H4 (cell line): Measurements from ENCODE around the gene PHF1. TPM values are rescaled to one million over a fixed set of nuclear protein-coding genes. Genes with fewer than 3 reads are reported as not detected.
"Not testable (repeated sequence)": the region's sequence is repeated elsewhere in the genome, so short reads cannot be mapped to it uniquely, and the experiment has no call there.

Experiments
- DNase-seq: peaks from one replicate; pipeline ENCODE4 v3.0.0-alpha.2; 2015; ENCODE audit warnings: low spot score
- total RNA-seq: library from RNA; depleted of rRNA; stranded (reverse); fragments of >200 nt; shearing (Covaris generic); gene quantifications from 2 replicates; pipeline ENCODE4 v1.2.3, GENCODE V29; 2014; rRNA removed

Gene PHF1
- 20.4 and 20.5 TPM in 2 replicates for total RNA-seq

DNA sequence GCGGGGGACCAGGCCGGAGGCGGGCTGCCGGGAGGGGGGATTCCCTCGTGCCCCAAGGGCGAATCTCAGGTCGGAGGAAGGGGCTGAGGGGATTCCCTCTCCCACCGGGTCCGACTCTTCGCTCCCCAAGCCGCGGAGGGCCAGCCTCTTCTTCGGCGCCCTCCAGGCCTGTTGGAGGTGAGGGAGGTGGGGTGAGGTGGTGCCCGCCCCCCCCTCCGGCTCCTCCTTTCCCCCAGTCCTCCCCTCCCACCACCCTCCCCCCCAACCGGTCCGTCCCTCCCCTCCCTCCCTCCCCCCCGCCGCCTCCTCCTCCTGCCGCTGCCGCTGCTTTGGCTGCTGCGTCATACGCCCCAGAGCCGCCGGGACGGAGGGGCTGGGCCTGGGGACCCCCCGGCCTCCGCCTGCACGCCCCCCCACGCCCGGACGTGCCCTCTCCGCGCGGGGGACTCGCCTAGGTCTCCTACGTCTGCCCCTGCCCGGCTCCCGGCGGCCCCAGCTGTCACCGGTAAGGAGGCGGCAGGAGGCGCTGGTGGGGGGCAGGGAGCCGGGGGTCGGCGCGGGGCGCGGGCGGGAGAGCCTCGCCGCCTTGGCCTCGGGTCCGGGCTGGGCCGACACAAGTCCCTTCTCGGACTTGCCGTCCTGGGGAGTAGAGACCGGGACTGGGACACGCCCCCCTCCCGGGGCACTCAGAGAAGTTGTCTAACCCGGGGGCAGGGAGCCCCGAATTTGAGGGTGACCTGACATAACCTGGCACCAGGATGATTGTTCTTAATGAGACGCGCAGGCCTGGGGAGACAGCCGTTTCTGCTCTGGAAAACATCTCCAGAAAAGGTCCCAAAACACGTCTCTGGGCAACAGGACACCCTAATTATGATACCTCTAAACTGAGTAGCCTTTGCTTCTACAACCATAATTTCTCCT lies at the start of gene PHF1:
PHF1 (plus strand) TSS at position 304 of the 921 bp plus-strand sequence. CDS start 1,250 bp downstream, outside the sequence.
- peak; percentile 48 for DNase-seq

DNA sequence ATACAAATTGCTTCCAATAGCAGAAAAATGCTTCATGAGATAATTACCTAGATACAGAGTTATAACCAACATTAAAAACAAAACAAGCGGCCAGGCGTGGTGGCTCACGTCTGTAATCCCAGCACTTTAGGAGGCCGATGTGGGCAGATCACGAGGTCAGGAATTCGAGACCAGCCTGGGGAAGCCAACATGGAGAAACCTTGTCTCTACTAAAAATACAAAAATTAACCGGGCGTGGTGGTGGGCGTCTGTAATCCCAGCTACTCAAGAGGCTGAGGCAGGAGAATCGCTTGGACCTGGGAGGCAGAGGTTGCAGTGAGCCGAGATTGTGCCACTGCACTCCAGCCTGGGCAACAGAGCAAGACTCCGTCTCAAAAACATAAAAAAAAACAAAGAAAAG lies 47.3 kb upstream of the PHF1 start:
- DNase-seq = not testable (repeated sequence)

DNA sequence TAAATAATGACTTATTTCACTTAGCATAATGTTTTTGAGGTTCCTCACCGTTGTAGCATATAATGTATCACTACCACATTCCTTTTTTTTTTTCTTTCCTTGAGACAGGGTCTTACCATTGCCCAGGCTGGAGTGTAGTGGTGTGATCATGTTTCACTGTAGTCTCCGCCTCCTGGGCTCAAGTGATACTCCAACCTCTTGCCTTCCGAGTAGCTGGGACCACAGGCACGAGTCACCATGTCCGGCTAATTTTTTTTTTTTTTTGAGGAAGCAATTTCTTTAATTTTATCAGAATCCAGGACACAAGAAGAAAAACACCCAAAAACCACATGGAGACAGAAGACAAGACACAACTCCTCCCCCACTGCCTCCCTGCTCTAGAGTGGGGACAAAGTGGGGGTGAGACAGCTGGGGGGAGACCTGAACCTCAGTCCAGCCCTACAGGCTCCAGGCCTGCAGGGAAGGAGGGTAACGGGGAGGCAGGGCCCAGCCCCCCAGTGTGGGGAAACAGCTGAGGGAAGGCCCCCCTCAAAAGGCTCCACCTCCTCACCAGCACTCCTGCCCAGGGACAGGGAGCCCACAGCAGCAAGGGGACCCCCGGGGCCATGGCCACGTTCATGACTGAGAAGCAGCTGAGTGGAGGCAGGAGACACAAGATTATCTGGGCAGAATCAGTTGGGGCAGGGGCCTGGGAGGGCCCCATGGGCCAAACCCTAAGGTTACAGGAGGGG lies 46.2 kb upstream of the PHF1 start:
- peak; percentile 78 for DNase-seq

DNA sequence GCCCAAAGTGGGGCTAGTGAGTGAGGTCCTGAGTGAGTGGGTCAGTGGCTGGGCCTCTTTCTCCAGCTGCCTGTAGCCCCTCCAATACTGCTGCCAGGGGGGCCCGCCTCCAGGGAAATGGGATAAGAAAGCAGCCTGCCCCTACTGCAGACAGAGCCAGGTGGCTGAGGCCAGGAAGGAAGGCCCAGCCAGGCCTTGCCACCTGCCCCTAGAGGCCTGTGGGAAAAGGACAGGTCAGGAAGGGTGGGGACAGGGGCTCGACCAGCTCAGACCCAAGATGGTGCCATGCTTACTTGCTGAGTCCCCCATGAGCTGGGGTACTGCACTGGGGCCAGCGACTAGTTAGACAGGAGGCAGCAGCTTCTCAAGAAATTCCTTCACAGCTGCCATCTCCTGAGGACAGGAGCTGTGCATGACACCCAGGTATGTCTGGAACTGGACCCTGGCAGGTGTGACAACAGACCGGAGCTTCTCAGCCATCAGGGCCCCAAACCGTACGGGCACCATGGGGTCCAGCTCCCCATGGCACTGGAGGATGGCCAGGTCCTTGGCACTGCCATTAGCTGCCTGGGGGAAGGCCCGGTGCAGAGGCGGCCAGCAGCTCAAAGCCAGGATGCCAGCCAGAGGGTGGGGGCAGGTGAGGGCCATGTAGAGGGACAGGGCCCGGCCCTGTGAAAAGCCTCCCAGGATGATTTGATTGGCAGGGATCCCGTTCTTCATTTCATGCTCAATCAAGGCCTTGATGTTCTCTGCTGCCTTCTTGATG lies 45.4 kb upstream of the PHF1 start:
- DNase-seq = not testable (repeated sequence)

DNA sequence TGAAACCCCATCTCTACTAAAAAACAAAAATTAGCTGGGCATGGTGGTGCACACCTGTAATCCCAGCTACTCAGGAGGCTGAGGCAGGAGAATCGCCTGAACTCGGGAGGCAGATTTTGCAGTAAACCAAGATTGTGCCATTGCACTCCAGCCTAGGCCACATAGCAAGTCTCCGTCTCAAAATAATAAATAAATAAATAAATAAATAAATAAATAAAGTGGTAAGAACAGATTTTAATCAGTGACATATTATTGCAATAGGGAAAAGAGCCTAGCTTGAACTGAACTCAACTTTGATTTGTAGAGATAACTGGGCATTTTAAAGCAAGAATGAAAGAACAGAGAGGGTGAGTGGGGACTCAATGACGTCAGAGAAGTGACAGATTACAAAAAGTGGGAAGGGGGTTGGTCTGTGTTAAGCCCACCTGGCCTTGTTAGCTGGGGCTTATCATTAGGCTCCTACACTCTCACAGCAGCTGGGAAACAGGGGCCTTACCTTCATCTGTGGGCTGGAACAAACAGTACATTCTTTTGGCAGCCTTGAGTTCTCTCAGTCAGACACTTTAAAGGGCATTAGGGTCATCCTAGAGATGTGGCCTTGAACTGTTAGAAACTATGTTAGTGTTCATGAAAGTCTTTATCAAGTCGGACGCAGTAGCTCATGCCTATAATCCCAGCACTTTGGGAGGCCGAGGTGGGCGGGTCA lies 43.7 kb upstream of the PHF1 start:
- DNase-seq = no peak

DNA sequence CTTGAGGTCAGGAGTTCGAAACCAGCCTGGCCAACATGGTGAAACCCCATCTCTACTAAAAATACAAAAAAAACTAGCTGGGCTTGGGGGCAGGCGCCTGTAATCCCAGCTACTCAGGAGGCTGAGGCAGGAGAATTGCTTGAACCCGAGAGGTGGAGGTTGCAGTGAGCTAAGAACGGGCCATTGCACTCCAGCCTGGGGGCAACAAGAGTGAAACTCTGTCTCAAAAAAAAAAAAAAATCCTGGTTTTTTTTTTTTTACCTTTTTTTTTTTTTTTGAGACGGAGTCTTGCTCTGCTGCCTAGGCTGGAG lies 43.1 kb upstream of the PHF1 start:
- DNase-seq = not testable (repeated sequence)

DNA sequence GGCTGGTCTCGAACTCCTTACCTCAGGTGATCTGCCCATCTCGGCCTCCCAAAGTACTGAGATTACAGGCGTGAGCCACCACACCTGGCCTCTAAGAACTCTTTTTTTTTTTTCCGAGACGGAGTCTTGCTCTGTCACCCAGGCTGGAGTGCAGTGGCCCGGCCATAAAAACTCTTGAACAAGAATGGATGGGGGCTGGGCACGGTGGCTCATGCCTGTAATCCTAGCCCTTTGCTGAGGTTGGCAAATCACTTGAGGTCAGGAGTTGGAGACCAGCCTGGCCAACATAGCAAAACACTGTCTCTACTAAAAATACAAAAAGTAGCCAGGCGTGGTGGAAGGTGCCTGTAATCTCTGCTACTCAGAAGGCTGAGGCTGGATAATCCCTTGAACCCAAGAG lies 38.9 kb upstream of the PHF1 start:
- DNase-seq = not testable (repeated sequence)

DNA sequence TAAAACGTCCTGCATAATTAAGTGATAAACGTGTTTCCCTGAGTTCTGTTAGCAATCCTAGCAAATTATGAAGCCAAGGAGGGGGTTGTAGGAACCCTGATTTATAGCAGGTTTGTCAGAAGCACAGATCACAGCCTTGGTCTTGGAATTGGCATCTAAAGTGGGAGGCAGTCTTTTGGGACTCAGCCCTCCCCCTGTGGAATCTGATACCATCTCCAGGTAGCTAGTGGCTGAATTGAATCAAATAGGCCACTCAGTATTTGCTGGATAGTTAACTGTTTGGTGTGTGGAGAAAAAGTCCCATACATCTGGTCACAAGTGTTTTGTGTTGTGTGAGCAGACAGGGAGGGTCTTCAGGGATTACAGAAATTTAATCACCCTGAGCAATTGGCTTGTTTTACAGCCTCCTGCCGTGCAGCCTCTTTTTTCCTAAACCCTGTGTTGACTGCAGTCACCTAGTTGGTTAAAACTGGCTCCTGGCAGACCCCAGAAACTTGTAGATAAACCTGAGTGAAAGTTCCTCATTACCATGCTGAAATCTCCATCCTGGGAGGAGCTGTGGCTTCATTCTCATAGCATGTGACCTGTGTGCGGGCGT lies 38.2 kb upstream of the PHF1 start:
- no peak for DNase-seq

DNA sequence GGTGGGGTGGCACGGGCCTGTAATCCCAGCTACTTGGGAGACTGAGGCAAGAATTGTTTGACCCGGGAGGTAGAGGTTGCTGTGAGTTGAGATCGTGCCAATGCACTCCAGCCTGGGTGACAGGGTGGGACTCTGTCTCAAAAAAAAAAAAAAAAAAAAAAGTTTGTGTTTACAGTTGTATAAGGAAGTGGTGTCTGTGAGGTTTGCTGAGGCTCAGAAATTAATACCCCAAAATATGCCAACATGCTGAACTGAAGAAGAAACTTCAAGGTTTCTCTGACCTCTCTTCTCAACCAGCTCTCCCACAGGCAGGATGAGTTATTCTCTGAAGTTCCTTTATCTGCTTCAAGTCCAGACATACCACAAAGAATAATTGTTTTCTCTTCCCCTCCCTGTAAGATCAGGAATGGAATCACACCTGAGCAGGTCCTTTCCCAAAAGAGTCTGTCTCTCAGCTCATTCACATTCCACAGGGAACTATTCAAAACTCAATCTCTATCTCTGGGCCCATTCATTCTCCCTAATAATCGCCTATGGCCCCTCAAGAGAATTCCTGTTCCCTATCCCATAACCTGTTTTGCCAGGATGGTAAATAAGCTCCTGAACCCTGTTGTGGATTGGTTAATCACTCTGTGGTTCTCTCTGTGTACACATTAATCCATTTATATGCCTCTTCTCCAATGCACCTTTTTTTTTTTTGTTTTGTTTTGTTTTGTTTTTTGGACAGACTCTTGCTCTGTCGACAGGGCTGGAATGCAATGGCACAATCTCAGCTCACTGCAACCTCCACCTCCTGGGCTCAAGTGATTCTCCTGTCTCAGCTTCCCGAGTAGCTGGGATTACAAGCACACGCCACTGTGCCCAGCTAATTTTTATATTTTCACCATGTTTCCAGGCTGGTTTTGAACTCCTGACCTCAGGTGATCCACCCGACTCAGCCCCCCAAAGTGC lies 36.6 kb upstream of the PHF1 start:
- no peak for DNase-seq

DNA sequence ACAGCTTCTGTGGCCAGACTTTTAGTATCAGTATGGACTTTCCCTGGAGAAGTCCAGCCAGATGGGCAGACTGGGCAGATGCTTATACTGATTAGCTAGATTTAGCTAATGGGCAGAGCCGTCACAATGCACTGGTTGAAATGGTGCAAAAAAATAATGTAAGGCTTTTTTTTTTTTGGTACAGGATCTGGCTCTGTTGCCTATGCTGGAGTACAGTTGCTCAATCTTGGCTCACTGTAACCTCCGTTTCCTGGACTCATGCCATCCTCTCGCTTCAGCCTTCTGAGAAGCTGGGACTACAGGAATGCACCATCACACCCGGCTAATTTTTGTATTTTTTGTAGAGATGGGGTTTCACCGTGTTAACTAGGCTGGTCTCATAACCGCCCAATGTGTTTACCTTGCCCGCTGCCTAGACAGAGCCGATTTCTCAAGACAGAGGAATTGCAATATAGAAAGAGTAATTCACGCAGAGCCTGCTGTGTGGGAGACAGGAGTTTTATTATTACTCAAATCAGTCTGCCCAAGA lies 35.6 kb upstream of the PHF1 start:
- DNase-seq = peak; percentile 77

DNA sequence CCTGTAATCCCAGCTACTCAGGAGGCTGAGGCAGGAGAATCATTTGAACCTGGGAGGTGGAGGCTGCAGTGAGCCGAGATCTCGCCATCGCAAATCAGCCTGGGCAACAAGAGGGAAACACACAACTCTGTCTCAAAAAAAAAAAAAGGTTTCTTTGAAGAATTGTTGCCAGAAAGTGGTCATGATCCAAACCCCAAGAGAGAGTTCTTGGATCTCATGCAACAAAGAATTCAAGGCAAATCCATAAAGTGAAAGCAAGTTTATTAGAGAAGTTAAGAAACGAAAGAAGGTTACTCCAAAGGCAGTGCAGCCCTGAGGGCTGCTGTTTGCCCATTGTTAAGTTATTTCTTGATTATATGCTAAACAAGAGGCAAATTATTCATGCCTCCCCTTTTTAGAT lies 33.6 kb upstream of the PHF1 start:
- DNase-seq = no peak

DNA sequence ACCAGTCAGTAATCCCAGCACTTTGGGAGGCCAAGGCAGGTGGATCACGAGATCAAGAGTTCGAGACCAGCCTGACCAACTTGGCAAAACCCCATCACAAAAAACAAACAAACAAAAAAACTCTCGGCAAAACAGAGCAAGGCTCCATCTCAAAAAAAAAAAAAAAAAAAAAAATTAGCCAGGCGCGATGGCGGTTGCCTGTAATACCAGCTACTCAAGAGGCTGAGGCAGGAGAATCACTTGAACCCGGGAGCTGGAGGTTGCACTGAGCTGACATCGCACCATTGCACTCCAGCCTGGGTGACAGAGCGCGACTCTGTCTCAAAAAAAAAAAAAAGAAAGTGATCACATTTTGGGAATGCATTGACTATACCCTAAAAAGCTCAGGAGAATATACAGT lies 31.6 kb upstream of the PHF1 start:
- DNase-seq = not testable (repeated sequence)

DNA sequence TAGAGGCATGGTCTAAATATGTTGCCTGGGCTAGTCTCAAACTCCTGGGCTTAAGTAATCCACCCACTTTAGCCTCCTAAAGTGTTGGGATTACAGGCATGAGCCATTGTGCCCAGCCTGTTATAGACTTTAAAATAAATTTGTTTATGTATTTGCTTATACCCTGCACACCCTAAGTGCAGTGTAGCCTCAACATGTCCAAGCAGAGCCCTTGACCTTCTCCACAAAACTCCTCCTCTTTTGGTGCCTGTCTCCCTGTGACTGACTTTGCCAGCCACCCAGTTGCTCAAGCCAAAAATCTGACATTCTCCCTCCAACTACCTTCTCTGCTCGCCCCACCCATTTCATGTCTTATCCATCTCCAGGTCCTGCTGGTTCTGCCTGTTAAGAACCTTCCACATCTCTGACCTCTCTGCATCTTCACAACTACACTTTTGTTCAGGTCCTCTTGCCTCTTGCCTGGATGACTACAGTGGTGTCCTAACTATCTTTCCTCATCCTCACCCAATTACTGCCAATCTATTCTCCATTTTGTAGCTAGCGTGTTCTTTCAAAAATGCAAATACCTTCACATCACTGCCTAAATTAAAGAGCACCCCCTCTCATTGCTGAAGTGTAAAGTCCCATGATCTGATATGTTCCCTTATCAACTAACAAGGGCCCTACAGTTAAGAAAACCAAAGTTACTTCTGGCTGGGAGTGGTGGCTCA lies 30.4 kb upstream of the PHF1 start:
- no peak for DNase-seq

DNA sequence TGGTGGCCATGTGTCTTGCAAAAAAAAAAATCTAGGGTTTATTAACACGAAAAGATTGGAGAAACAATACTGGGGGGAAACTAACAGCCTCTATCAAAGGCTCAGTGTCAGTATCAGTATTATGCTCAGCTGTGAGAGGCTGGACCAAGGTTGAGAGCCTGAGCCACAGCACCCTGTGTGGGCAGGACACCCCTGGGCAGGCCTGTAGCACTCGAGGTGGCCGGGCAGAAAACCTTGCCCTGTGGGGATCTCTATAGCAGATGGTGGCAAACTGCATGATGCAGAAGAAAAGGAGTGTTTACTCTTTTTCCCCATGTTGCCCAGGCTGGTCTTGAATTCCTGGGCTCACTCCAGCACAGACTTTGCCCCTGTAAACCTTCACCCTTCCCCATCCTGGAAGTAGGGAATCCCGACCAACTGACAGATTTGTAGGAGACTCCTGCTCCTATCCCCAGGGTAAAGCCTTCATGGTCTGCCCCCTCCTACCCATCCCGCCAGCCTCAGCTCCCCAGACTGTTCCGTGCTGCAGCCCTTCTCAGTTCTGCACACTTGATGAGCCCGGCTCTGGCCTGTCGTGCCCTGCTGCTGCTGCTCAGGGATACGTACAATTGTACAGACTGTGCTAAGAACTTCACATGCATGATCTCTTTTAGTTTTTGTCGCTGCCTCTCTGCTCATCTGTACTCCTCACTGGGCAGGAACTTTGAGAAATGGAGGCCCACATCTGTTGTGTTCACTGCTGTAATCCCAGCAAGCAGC lies 27.2 kb upstream of the PHF1 start:
- DNase-seq = no peak

DNA sequence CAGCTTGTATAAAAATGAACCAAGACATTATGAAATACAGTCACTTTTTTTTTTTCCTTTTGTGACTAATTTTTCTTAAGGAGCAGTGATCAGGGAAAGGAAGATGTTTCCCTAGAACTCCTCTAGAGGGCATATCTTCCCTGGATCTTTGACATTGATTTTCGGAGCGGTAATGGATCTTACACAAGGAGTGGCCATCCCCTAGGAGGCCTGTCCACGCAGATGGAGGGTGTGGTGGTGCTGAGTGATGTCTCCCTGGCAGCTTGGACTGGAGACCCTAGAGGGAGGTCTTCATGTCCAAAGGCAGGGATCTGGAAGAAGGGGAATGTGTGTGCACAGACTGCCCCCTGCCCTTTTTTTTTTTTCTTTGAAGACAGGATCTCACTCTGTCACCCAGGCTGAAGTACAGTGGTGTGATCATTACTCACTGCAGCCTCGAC lies 26.2 kb upstream of the PHF1 start:
- peak; percentile 35 for DNase-seq

DNA sequence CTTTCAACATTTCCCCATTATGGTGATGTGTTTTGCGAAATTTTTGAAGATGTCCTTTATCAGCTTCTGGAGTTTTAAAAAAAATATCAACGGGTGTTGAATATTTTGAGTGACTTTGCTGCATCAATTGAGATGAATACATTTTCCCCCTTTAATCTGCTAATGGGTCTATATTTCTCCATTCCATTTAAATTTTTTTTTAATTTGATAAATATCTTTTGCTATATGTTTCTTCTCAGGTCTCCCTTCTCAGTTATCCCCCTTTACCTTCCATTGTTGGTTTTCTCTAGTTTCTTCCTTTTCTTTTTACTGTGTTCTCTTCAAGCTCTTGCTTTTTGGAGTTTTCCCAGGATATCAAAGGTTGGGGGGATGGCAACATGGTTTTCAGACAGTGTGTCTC lies 20.6 kb upstream of the PHF1 start:
- DNase-seq = no peak

DNA sequence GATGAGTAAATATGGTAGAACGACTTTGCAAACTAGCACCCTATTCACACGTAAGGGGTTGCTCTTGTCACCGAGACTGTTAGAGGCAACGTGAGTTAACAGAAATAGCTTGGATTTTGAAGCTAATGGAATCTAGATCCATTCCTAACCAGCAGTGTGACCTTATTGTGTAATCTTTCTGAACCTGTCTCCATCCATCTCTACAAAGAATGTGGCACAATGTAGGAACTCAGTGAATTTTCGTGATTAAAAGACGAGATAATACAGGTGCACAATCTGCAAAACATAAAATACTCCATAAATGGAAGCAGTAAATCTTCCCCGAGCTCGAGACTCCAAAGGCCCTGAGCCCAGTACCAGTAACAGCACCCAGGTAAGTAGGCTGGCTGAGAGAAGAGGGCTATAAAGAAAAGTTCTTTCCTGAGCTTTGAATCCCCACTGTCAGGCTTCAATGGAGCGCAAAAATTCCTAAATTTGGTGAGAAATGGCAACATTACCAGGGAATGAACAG lies 20.0 kb upstream of the PHF1 start:
- no peak for DNase-seq

DNA sequence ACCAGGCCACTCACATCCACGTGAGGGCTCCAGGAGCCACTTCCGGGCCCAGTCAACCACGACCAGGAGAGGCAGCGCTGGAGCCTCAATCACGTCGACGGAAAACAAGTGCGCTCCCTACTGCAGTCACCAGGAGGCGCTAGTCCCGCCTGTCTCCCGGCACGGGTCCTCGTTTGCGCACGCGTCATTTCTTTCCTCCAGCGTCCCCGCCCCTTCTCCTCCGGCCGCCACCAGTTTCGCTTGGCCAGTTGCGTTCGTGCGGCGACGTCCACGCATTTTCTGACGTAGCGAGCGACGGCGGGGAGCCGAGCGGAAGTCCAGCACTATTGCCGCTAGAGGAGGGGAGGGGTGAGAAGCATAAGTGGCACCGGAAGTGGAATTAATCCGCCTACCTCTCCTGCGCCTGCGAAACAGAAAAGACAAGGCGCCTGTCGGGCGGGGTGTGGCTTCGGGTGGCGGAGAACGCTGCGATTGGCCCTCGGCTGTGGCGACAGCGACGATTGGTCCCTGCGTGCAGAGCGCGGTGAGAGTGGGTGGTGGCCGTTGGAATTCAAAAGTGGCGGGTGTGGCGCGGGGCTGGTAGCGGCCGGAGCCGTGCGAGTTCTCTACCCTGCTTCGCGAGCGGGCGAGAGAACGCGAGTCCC lies 19.4 kb upstream of the PHF1 start, which contains the start of gene KIFC1:
KIFC1 (plus strand) TSS at position 546 of the 644 bp plus-strand sequence. CDS start 163 bp downstream, outside the sequence.
- DNase-seq = peak; percentile 100
